GM20000 (cell line): ENCODE data around the gene NUDT22.

ENCODE experiments used
- DNase-seq: peaks from one replicate; pipeline ENCODE4 v3.0.0; 2012; ENCODE audit warnings: low spot score
- TF ChIP-seq, protein P1 (sequence below): IDR thresholded peaks from 2 replicates; pipeline ENCODE4 v1.5.1; 2012; ENCODE audit warnings: mild to moderate bottlenecking, control low read depth; ENCODE audit errors: extremely low read depth, missing control alignments

NUDT22 gene

DNA sequence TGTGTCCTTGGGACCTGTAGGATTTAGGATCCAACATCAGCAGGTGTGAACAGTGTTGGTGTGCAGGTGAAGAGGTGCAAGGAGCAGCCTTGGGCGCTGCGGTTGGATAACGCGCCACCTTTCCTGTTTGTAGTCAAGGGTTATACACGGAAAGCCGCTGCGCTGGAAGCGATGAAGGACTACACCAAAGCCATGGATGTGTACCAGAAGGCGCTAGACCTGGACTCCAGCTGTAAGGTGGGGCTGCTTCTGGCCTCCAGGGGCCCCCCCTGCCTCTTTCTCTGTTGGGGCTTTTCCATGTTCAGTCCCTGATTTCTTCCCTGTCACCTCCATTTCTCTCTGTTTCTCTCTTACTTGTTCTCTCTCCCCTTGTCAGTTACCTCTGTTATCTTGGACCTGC is 23.1 kb upstream of the NUDT22 start:
- TF ChIP-seq, protein P1, sequence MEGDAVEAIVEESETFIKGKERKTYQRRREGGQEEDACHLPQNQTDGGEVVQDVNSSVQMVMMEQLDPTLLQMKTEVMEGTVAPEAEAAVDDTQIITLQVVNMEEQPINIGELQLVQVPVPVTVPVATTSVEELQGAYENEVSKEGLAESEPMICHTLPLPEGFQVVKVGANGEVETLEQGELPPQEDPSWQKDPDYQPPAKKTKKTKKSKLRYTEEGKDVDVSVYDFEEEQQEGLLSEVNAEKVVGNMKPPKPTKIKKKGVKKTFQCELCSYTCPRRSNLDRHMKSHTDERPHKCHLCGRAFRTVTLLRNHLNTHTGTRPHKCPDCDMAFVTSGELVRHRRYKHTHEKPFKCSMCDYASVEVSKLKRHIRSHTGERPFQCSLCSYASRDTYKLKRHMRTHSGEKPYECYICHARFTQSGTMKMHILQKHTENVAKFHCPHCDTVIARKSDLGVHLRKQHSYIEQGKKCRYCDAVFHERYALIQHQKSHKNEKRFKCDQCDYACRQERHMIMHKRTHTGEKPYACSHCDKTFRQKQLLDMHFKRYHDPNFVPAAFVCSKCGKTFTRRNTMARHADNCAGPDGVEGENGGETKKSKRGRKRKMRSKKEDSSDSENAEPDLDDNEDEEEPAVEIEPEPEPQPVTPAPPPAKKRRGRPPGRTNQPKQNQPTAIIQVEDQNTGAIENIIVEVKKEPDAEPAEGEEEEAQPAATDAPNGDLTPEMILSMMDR, result no peak

GRCh38 chr11:64203421-64204079 is 22.5 kb upstream of the NUDT22 start:
- TF ChIP-seq, protein P1, result no peak
- no peak for DNase-seq

More for the DNA sequence above, 23.1 kb upstream of the NUDT22 start:
- no peak for DNase-seq

GRCh38 chr11:64204080-64204440 is 22.0 kb upstream of the NUDT22 start:
- no peak for DNase-seq
- TF ChIP-seq, protein P1, result no peak

DNA sequence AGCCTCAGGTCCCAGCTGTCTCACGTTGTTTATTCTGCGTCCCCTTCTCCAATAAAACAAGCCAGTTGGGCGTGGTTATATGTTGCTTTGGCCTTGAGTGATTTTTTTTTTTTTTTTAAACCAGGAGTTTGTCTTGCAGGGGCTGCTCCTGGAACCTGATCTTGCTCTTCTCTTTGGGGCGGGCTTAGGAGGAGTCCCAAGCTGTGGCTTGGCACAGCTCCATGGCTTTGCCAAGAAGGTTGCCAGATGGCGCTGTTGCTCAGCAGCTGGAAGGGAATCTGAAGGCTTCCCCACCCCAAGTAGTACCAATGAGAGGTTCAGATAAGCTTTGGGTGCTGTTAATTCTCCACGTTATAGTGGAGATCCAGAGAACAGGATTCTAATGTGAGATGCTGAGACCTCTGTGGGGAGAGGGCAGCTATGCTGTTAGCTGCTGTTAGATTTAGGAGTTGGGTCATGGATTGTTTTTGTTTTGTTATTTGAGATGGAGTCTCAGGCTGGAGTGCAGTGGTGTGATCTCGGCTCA is 21.5 kb upstream of the NUDT22 start:
- TF ChIP-seq, protein P1, result peak; percentile 76

GRCh38 chr11:64206457-64207255 is 19.4 kb upstream of the NUDT22 start, which contains the start of gene FERMT3:
FERMT3 (plus strand) TSS chr11:64206721; CDS start chr11:64207365, 644 bp downstream.
- TF ChIP-seq, protein P1, result no peak
- DNase-seq, result peak; percentile 70

More for the DNA sequence above, 21.5 kb upstream of the NUDT22 start:
- peak; percentile 79 for DNase-seq

DNA sequence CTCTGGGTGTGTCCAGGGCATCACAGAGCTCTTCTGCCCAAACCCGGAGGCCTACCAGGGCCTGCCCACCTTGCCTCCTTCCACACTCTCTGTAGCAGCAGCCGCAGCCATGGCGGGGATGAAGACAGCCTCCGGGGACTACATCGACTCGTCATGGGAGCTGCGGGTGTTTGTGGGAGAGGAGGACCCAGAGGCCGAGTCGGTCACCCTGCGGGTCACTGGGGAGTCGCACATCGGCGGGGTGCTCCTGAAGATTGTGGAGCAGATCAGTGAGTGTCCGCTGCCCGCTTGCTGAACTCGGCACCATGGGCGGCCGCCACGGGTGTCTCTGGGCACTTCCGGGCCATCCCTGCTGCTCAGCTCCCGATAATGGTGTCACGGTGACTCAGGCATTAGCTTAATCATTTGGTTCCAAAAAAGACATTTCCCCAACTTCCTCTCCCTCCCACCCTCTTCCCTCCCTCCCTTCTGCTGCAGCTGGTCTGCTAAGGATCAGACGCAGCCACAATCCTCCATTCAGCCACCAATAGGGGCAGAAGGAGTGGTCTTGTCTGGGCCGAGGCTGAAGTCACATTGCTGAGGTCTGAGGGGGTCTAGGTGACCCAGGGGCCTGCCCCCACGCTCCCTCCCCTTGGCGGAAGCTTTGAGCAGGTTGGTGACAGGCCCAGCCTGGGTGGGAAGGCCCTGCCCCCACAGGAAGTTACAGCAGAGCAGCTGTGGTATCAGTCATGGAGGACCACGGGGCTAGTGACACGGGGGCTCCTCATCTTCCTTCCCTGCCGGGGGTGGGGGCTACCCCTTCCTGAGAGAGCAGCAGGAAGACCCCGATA is 18.6 kb upstream of the NUDT22 start:
- TF ChIP-seq, protein P1, result no peak
- peak; percentile 93 for DNase-seq
